GM21825 (cell line): ENCODE results near the gene SAMMSON.

Experiments
- ATAC-seq: cut with Tn5 transposase; IDR thresholded peaks from one replicate; pipeline ENCODE4 v1.9.1; 2021; ENCODE audit warnings: mild to moderate bottlenecking, moderate library complexity; ENCODE audit not compliant: unreplicated experiment

The SAMMSON gene

DNA sequence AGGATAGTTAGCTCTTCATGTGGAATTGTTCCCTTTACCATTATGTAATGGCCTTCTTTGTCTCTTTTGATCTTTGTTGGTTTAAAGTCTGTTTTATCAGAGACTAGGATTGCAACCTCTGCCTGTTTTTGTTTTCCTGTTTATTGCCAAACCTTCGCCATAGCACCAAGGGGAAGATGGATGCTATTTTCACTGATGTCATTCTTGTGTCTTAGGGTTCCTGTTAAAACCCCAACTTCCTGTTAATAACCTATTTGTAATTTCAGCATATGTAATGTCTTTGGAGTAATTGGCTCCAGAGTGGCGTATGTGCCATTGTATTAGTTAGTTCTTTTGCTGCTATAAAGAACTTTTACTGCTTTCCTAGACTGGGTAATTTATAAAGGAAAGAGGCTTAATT is 10.8 kb downstream of the SAMMSON start:
- no peak for ATAC-seq

DNA sequence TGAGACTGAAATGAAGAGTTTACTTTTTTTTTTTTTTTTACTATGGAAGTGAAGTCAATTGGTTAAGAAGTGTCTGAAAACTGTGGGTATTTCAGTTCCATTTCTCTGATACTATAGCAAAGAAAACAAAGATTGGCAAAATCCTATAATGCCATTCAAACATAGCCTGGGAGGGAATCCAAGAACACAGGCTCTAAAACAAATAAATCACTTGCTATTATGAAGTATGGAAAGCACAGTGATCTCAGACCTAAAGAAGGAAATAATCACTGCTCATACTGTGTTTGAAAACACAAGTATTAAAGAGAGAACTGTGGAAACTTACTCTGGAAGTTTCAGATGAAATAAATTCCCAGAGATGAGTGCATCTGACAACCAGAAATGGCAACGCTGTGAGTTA is 12.0 kb downstream of the SAMMSON start:
- ATAC-seq = no peak

DNA sequence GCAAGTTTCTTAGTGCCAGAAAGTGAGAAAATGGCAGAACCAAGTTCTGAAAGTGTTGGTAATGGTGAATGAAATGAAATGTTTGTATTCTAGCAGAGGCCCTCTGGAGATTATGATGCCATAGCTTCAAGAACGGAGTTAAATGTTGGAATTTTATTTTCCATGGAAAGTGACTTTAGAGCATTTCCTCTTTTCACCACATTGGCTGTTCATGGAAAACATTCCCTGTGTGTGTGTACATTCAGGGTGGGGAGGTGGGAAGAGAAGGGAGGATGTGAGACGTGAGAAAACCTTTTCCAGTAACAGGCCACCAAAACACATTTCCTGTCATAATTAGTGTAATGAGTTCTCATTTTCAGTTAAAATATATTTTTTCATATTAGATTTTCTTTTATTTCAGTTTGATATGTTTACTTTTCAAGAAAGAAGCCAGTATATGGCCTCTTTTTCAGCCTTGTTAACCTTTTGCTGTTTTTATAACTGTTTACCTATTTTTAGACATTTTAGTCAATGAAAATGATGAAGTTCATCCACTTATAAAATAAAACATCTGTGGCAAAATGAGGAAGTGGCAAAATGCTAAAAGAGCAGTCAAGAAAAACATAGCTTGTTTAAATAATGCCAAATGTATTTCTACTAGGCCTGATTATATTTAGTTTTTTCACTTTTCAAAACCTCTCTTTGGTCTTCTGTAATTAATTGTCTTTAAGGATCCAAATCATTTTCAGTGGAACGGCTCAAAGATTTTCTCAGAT is 21.6 kb downstream of the SAMMSON start:
- ATAC-seq = no peak

DNA sequence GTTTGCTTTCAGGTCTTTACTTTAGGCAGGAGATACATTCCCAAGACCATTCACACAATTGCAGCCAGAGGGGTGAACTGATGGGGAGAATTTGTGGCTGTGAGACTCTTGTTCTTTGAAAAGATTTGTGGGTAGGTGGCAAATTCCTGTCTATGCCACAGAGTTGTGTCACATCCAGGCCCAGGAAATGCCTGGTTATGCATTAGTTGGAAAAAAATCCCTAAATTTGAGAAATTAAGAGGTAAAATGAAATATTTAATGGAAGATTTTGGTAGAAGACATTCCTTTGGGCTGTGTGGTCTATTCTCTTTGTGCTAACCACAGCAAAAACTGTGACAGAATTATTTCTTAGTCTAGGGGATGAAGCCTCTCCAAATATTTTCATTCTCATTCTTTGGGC is 28.8 kb downstream of the SAMMSON start:
- no peak for ATAC-seq

DNA sequence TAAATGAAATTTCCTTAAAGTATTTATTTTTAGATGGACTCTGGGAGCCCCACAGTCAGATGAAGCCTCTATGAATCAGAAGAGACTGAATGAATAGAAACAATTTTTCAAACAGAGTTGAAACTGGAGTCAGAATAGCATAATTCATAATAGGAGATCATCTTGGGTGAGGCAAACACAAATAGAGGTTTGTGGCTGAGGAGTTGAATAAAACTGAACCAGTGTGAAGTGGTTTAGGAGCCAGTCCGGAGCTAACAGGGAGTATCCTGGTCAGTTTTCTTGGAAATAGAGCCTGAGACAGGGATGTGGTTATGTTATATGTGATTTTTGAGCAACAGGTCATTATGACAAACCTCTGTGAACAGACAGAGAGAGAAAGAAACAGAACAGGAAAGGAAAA is 39.2 kb downstream of the SAMMSON start:
- ATAC-seq = no peak

DNA sequence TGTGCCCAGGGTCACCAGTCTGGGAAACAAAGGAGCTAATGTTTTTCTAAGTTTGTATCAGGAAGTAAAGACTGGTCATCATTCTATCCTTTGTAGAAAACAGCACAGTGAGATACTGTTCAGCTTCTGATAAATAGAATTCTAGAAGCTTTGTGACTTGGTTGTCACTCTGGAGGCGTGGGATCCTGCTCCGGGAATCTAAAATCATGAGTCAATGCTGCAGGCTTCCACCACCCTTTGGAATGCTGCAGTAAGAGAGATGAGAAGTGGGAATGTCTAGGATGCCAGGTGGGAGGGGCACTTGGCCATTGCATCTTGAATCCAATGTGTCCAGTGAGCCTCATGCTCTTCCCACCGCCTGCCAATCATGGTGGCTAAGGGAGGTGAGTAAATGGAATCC is 40.9 kb downstream of the SAMMSON start:
- ATAC-seq = no peak

DNA sequence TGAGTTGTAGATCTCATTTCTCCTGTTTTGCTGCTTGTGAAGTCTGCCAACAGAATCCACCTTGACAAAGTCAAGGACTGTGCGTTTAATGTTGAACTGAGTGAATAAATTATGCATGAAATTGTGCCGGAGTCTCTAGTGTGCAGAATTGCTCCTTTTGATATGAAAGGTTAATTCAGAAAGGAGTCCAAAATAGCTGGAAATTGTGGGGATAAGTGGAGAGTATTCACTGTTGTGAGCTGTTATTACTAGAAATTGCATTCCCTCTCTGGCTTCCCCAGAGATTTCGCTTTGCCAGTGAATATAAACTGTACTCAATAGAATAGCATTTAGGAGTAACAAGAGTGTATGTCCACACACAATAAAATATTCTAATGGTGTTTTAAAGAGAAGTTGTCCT is 43.1 kb downstream of the SAMMSON start:
- ATAC-seq = no peak

DNA sequence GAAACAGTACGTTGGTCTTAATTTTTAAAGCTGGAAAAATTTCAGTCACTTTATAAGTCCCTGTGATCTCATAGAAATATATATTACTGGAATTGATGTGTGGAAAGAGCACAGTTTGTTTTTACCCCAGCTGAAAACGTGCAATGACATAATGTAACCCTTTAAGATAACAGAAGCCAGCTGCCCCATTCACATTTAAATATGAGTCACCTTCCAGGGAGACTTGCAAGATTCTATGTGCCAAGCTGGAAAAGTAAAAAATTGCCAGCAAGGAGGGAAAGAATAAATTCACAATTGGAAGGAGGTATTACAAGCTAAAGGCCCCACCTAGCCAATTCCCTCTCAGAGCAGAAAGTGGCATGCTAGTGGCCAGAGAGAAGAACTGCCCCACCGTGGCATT is 50.2 kb downstream of the SAMMSON start:
- ATAC-seq = no peak

DNA sequence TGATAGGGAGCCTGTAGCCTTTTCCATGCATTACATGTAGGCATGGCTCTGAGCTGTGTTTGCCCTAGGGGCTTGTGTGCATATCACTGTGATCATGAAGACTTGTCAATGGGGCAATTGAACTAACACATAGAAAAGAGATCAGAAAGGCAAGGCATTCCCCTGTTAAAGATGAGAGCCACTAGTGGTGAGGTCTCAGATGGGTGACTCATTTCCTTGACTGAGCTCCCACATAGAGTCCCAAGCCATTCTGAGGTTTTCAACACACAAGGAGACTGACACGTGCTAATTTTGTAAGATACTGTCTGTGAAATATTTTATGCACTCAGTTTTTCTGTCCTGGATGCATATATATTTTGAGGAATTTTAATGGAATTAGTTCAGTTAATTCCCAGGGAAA is 53.8 kb downstream of the SAMMSON start:
- no peak for ATAC-seq

DNA sequence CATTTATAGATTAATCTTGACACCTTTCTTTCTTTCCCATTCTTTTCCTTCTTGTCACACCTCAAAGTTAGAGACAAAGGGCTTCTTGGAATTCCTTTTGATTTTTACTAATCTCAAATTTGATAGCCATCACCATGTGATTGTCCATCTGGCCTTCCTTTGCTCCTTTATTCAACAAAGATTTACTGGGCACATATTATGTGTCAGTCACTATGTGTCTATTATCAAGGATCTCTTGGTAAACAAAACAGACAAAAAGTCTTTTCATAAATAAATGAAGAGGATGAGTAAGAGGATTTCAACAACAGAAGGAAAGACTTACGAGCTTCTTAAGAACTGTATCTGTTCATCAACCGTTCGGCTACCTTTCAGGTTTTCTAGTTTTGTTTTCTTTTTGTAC is 56.5 kb downstream of the SAMMSON start:
- no peak for ATAC-seq

DNA sequence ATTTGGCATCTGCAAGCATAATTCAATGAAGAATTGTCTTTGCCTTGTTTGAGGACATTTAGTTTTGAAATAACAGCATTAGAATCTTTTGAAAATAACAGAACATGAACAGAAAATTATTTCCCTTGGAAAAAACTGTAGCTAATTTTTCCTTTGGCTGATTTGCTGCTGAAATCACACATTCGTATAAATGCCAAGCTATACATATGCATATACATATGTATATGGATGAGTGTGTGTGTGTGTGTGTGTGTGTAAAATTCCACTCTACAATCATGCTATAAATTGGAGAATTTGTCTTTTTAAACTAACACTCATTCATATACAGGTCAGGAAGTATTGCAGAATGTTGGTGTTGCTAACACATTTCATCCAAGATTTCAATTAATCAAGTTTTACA is 57.9 kb downstream of the SAMMSON start:
- ATAC-seq = no peak

DNA sequence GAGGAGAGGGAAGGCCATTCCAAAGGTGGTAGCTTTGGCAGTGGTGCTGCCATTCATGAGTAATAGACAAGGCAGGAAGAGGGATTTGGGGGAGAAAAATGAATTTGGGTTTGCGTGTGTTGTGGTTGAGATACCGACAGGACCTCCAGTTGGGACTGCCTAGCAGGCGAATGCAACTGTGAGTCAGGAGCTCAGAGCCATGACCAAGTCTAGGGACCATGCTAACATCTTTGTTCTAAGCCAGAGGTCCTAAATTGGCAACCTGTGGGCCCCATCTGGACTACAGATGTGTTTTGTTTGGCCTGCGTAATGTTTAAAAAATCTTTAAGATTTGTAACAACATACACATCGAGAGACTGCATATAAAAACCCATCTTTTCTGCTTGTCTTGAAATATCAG is 61.6 kb downstream of the SAMMSON start:
- ATAC-seq = no peak

DNA sequence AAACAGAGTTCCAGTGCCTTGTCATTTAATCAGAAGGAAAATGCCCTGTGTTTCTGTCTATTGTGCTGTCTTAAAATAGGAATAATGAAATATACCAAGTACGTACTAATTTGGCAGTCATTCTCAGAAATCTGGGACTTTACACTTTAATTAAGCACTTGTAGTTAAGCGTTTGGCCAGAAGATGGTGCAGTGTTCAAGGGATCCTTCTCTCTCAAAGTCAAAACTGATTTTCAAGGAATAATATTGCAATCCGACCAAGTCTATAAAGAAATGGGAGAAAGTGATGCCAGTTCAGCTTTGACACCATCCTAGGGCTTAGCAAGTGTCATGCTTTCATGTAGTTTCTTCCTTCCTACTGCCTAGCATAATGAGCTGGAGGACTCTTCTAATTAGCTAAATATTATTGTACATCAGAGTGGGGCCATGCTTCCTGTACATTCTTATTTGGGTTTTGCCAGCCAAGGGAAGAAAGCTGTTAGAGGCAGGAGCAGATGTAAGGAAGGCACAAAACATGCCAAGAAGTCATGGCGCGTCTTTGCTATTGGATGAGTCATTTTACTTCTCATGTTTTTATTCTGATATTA is 64.8 kb downstream of the SAMMSON start:
- no peak for ATAC-seq

DNA sequence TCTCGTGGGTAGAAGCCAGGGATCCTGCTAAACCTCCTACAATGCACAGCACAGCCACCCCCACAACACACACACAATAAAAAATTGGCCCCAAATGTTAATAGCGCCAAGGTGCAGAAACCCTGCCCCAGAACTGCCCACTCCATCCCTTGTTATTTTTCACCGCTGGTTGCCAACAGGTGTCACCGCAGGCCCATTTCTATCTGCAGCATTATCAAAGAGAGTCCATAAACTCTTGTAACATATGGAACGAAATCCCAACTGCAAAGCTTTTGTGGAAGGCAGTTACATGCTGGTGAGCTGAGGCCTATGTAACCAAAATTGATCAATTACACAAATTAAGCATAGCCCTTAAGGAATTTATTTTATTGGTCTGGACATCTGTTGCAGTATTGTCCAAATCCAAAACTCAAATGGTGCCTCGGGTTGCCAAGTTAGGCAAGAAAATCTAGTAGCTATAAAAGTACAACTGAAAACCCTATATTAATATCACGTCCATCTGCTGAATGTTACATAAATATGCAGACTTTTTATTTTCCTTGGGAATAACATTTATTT is 66.2 kb downstream of the SAMMSON start:
- no peak for ATAC-seq

DNA sequence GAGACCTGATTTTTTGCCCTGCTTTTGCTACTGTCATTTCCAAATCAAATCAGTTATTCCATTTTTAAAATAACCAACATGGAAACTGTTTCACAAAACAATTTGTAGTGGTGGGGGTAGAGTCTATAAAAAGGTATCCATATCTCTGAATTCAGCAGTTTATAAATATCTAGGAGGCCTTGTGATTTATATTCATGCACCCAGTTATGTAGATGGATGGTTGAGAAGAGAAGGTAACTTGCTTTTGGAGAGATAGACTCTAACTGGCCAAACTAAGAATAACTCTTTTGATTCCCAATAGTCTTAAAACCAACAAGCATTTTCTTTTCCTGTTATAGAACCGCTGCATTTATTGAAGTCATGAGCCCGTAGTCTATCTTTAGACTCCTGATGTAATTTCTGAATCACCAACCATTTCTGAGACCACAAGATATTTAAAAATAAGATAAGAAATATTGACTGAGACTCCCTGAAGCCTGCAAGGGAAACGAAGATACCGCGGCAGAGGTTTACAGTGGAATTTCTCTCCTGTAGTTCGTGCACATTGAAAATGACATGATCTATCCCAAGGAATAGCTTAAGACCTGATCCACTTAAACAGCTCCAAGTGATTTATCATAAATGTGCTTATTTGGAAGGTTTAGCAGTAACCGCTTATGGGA is 68.5 kb downstream of the SAMMSON start:
- ATAC-seq = no peak

DNA sequence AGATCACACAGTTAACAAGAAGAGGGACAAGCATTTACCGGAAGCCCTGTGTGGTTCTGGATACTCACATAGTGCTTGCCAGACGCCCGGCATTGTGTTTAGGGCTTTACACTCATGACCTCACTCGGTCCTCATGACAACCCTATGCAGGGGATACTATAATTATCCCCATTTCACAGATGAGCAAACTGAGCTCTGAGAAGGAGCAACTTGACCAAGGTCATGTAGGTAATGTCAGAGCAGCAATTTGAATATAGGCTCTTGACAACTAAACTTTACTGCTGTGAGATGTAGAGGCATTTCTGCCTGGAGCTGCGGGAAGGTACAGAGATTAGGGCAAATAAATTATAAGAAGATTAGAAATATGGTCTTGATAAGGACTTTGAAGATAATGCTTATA is 70.0 kb downstream of the SAMMSON start:
- ATAC-seq = no peak

DNA sequence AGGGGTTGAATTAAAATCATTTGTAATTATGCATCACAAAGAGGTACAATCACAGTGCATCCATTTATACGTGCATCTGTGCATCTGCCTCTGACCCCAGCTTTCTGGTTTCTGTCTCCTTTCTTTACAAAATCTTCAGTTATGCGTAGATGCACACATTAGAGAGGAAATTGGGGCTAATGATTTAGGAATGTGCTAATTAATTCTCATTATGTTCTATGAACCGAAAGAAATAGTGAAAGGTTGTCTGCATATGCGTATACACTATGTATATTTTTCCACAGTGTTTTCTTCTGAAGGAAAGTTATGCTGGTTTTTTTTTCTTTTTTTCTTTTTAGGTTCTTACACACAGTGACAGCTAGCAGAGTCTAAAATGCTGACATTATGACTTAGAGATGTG is 71.6 kb downstream of the SAMMSON start:
- ATAC-seq = no peak

DNA sequence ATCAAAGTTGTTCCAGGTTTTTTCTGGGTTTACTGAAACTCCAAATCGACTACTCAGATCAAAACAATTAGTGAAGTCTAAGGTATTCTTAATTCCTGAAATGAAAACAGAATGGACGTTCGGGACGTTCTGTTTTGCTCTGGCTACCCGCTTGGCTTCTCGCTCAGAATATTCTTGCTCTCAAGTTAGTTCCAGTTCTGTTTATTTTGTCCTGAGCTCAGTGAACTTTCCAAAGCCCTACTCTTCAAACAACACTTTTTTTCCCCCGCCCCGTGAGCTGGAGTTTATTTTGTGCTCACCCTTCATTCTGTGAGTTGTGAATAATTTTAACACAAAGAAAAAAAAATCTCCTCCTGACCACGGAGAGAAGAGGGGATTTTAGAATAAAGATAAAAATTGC is 72.6 kb downstream of the SAMMSON start:
- no peak for ATAC-seq

DNA sequence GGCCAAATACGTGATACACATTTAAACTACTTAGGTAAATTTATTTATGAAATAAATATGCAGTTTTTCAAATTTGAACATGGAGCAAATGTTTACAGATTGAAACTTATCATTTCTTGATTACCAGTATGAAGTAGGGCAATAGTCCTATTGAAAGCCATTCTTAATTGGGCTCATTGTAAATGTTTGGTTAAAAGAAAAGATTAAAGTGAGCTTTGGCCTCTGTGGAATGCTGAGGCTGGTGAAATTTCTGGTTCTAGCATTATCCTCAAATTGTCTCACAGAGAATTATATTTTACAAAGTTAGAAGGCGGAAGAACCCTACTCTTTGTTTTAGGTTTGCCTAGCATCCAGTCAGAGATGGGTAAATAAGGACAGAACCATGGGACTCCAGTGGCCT is 73.2 kb downstream of the SAMMSON start:
- ATAC-seq = no peak

DNA sequence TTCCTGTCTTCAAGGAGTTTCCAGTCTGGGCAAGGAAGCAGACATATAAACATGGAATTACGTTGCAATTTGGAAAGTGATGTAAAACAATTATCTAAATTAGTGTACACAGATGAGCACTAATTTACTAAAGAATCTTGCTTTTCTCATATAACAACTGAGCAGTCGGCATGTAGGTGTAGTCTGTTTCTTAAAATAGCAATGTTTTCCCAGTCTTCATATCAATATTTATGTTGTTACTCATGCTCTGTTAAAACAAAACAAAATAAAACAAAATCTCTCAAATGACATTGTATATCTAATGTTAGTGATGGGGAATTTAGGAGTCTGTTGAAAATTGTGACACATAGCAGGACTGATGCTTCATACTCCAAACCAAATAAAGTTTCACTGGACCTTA is 75.6 kb downstream of the SAMMSON start:
- no peak for ATAC-seq

DNA sequence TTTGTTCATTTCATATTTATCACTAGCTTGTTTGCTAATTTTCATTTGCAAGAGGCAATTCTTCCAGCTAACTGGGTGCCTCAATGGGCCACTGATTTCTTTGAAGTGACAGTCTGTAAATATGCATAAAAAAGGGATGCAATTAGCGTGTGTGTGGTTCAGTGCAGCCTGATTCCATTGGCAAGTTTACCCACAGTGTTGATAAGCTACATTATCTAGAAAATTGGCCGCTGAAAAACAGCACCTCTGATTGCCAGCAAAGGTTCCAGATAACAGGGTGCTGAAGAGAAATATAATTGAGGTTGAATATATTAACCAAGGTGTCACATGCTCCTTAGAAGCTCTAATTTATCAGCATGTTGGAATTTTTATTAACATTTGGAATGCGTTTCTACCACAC is 76.9 kb downstream of the SAMMSON start:
- no peak for ATAC-seq

DNA sequence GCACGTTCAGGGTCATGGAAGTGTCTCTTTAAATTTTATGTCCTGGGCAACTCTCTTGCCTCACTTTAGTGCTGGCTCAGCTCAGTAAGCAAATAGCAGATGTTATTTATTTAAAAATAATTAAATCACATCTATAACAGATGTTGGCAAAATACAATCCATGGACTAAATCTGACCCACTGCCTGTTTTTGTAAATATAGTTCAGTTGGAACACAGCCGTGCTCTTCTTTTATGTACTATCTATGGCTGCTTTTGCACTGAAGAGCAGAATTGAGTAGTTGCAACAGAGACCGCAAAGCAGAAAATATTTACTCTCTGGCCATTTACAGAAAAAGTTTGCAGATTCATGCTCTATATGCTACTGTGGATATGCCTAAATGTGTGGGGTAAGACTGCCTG is 79.2 kb downstream of the SAMMSON start:
- no peak for ATAC-seq
